Activated CD4-positive, alpha-beta T cell treated with anti-CD3 and anti-CD28 coated beads, Interleukin-2, amount 10 ng/mL, durations not matched to agents 24 days and 14 days (primary cell): Measurements from ENCODE around the gene CANT1. TPM values are rescaled to one million over a fixed set of nuclear protein-coding genes. Genes with fewer than 3 reads are reported as not detected.

Source experiments
- DNase-seq: peaks from one replicate; pipeline ENCODE4 v3.0.0; 2022
- H3K27ac Mint-ChIP-seq: one replicate; pipeline ENCODE4 v1.8.0; 2022; ENCODE audit warnings: mild to moderate bottlenecking, mixed read lengths
- H3K27me3 Mint-ChIP-seq: one replicate; pipeline ENCODE4 v1.8.0; 2022; ENCODE audit warnings: mixed read lengths
- H3K36me3 Mint-ChIP-seq: one replicate; pipeline ENCODE4 v1.8.0; 2022; ENCODE audit warnings: low read depth, mild to moderate bottlenecking, mixed read lengths
- H3K4me1 Mint-ChIP-seq: one replicate; pipeline ENCODE4 v1.8.0; 2021; ENCODE audit warnings: mixed read lengths
- H3K4me3 Mint-ChIP-seq: one replicate; pipeline ENCODE4 v1.8.0; 2022; ENCODE audit warnings: mild to moderate bottlenecking, moderate library complexity, mixed read lengths
- H3K9me3 Mint-ChIP-seq: one replicate; pipeline ENCODE4 v1.8.0; 2021; ENCODE audit warnings: mixed read lengths
- intact Hi-C: fragments of 100-400 bp; cut with micrococcal nuclease; formaldehyde crosslinking; loops from one replicate; pipeline ENCODE4 v1.15.1; 2023
- total RNA-seq: library from RNA; stranded (reverse); gene quantifications from 2 replicates; pipeline ENCODE4 v1.2.3, GENCODE V29; 2022

Gene CANT1
- total RNA-seq, 1 donor from 2014 or later: 70.5 TPM

GRCh38 chr17:79017546-79018369 is 8.2 kb upstream of the CANT1 start:
- Mint-ChIP-seq H3K27me3 (peaks cover 34% of the 10 kb centered on the region), H3K4me1 (no peaks in the 10 kb centered on the region), H3K36me3 (peaks cover 2% of the 10 kb centered on the region), H3K4me3 (no peak overlapping the region), H3K27ac (no peak overlapping the region), H3K9me3 (peaks cover 4% of the 10 kb centered on the region)
- DNase-seq: no peak
- intact Hi-C loops: no loop called here

- Mint-ChIP-seq H3K4me1 (peaks cover 13% of the 10 kb centered on the region), H3K9me3 (peaks cover 4% of the 10 kb centered on the region), H3K4me3 (no peak overlapping the region), H3K27me3 (peaks cover 21% of the 10 kb centered on the region), H3K27ac (no peak overlapping the region), H3K36me3 (peaks cover 2% of the 10 kb centered on the region)
- intact Hi-C loops: no loop called here
- DNase-seq: no peak
Observed at GRCh38 chr17:79014158-79014758, 4.7 kb upstream of the CANT1 start.

GRCh38 chr17:79012563-79013134 is 3.1 kb upstream of the CANT1 start:
- H3K9me3 Mint-ChIP-seq: peaks cover 4% of the 10 kb centered on the region
- peaks cover 21% of the 10 kb centered on the region for H3K27me3 Mint-ChIP-seq
- peaks cover 7% of the 10 kb centered on the region for H3K36me3 Mint-ChIP-seq
- peaks cover 28% of the 10 kb centered on the region for H3K4me1 Mint-ChIP-seq
- no peak overlapping the region for H3K4me3 Mint-ChIP-seq
- intact Hi-C loops: no loop called here
- no peak for DNase-seq
- H3K27ac Mint-ChIP-seq: peak overlapping the region; percentile 2

GRCh38 chr17:79011451-79012147 is 2.0 kb upstream of the CANT1 start:
- H3K9me3 Mint-ChIP-seq: peaks cover 4% of the 10 kb centered on the region
- H3K4me3 Mint-ChIP-seq: no peak overlapping the region
- DNase-seq: no peak
- H3K36me3 Mint-ChIP-seq: peaks cover 10% of the 10 kb centered on the region
- peaks cover 38% of the 10 kb centered on the region for H3K4me1 Mint-ChIP-seq
- H3K27ac Mint-ChIP-seq: no peak overlapping the region
- intact Hi-C loops: no loop called here
- peaks cover 21% of the 10 kb centered on the region for H3K27me3 Mint-ChIP-seq

GRCh38 chr17:79010304-79010646 is 711 bp upstream of the CANT1 start:
- no peak for DNase-seq
- Mint-ChIP-seq H3K36me3 (peaks cover 10% of the 10 kb centered on the region), H3K9me3 (peaks cover 4% of the 10 kb centered on the region), H3K4me1 (peaks cover 49% of the 10 kb centered on the region), H3K27me3 (peaks cover 19% of the 10 kb centered on the region), H3K4me3 (peak overlapping the region; percentile 89), H3K27ac (peak overlapping the region; percentile 92)
- intact Hi-C loops: no loop called here

GRCh38 chr17:79008666-79009387 is 737 bp downstream of the CANT1 start:
- peak overlapping the region; percentile 89 for H3K4me3 Mint-ChIP-seq
- H3K27me3 Mint-ChIP-seq: peaks cover 16% of the 10 kb centered on the region
- peak overlapping the region; percentile 88 for H3K27ac Mint-ChIP-seq
- peaks cover 9% of the 10 kb centered on the region for H3K36me3 Mint-ChIP-seq
- DNase-seq: no peak
- intact Hi-C loops: loop anchor here (5.0 kb wide), 1 partner anchor 63 kb away; the partner anchor contains the start of gene ENGASE
- H3K4me1 Mint-ChIP-seq: peaks cover 51% of the 10 kb centered on the region
- H3K9me3 Mint-ChIP-seq: no peaks in the 10 kb centered on the region

GRCh38 chr17:79007504-79008381 is 1.8 kb downstream of the CANT1 start:
- H3K27me3 Mint-ChIP-seq: peaks cover 10% of the 10 kb centered on the region
- no peaks in the 10 kb centered on the region for H3K9me3 Mint-ChIP-seq
- H3K36me3 Mint-ChIP-seq: peaks cover 13% of the 10 kb centered on the region
- H3K4me3 Mint-ChIP-seq: peak overlapping the region; percentile 89
- DNase-seq: no peak
- peak overlapping the region; percentile 88 for H3K27ac Mint-ChIP-seq
- peaks cover 53% of the 10 kb centered on the region for H3K4me1 Mint-ChIP-seq
- intact Hi-C loops: loop anchor here (5.0 kb wide), 1 partner anchor 65 kb away; the partner anchor contains the start of gene ENGASE

GRCh38 chr17:79006794-79007503 is 2.6 kb downstream of the CANT1 start:
- DNase-seq: no peak
- peaks cover 20% of the 10 kb centered on the region for H3K36me3 Mint-ChIP-seq
- H3K27me3 Mint-ChIP-seq: peaks cover 6% of the 10 kb centered on the region
- intact Hi-C loops: loop anchor here (5.0 kb wide), 1 partner anchor 65 kb away; the partner anchor contains the start of gene ENGASE
- H3K27ac Mint-ChIP-seq: peak overlapping the region; percentile 75
- no peaks in the 10 kb centered on the region for H3K9me3 Mint-ChIP-seq
- H3K4me3 Mint-ChIP-seq: peak overlapping the region; percentile 89
- H3K4me1 Mint-ChIP-seq: peaks cover 54% of the 10 kb centered on the region

GRCh38 chr17:79006046-79006445 is 3.5 kb downstream of the CANT1 start:
- H3K4me1 Mint-ChIP-seq: peaks cover 55% of the 10 kb centered on the region
- peak overlapping the region; percentile 72 for H3K27ac Mint-ChIP-seq
- intact Hi-C loops: loop anchor here (5.0 kb wide), 1 partner anchor 66 kb away; the partner anchor contains the start of gene ENGASE
- DNase-seq: no peak
- no peaks in the 10 kb centered on the region for H3K9me3 Mint-ChIP-seq
- H3K27me3 Mint-ChIP-seq: peaks cover 3% of the 10 kb centered on the region
- peak overlapping the region; percentile 11 for H3K4me3 Mint-ChIP-seq
- H3K36me3 Mint-ChIP-seq: peaks cover 23% of the 10 kb centered on the region

- Mint-ChIP-seq H3K4me1 (peaks cover 49% of the 10 kb centered on the region), H3K36me3 (peaks cover 29% of the 10 kb centered on the region), H3K4me3 (peak overlapping the region; percentile 11), H3K27ac (peak overlapping the region; percentile 45), H3K9me3 (no peaks in the 10 kb centered on the region), H3K27me3 (peaks cover 3% of the 10 kb centered on the region)
- DNase-seq: no peak
- intact Hi-C loops: loop anchor here (5.0 kb wide), 1 partner anchor 67 kb away; the partner anchor contains the start of gene ENGASE
Observed at GRCh38 chr17:79005063-79005861, 4.3 kb downstream of the CANT1 start.

- H3K4me3 Mint-ChIP-seq: no peak overlapping the region
- peaks cover 39% of the 10 kb centered on the region for H3K4me1 Mint-ChIP-seq
- H3K36me3 Mint-ChIP-seq: peaks cover 35% of the 10 kb centered on the region
- no peaks in the 10 kb centered on the region for H3K9me3 Mint-ChIP-seq
- DNase-seq: no peak
- H3K27me3 Mint-ChIP-seq: no peaks in the 10 kb centered on the region
- intact Hi-C loops: no loop called here
- no peak overlapping the region for H3K27ac Mint-ChIP-seq
Observed at GRCh38 chr17:79003661-79004411, 5.7 kb downstream of the CANT1 start.
